ENCODE data around the gene IDH2. TPM values are rescaled to one million over a fixed set of nuclear protein-coding genes. Genes with fewer than 3 reads are reported as not detected.
A peak's percentile ranks its signal among the peaks of the same experiment; 100 is the strongest.

The IDH2 gene
- total and polyA plus RNA-seq, 10 of the 15 experiments (the other 5 are each of a cell fraction or from before 2014, with no cell fraction given), result 2.3 to 358 (median 242) TPM

DNA sequence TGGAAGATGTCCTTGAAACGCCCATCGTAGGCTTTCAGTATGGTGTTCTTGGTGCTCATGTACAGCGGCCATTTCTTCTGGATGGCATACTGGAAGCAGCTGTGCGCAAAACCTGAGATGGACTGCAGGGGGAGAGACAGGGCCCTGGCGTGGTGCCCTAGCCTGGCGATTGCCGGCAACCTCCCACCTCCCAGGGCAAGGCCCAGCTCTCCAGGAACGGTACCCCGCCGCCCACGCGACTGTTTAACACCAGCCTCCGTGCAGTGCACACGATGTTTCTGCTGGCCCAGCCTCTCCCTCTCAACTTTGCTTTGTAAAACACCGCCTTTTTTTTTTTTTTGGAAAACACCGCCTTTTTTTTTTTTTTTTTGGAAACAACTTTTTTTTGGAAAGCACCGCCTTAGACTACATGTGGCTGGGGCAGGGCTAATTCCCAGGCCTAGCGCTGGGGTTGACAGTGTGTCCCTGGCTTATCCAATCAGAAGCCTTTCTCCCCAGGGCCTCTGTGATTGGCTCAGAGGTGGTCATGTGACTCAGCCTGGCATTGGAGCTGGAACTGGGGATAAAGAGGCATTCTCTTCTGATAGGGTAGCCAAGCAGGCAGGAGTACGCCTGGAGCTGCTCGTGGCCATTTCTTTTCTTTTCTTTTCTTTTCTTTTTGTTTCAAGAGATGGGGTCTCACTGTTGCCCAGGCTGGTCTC, 14.7 kb downstream of the IDH2 start (continued):
- no peak for TF ChIP-seq MTA2 (IDR thresholded peaks at IDR 0.05; ENCODE audit: low read depth)

GRCh38 chr15:90086868-90087268, 15.4 kb downstream of the IDH2 start:
- 64% methylated on average over 7 of the region's 7 CpGs for WGBS (ENCODE audit: insufficient coverage, insufficient replicate concordance, low lambda C conversion rate, missing lambda C conversion rate)
- in situ Hi-C loops (cut with MboI), result no loop called here
- FAIRE-seq, result peak; percentile 59

More at GRCh38 chr15:90086868-90087268, 15.4 kb downstream of the IDH2 start:
- ChIA-PET CTCF (interaction anchor here (0.8 to 3.0 kb wide), 18 partner anchors 9 to 347 kb away, joined by 3 to 26 read pairs (median 4); partner anchors contain the start of gene IDH2), SMC1A (ENCODE audit: uncharacterized antibody, unreplicated experiment) (interaction anchor here (2.1 kb wide), 1 partner anchor 188 kb away, joined by 7 read pairs; no protein-coding TSS in a partner anchor), POLR2A (no interaction called here), RAD21 (ENCODE audit: unreplicated experiment) (interaction anchor here (0.6 to 2.8 kb wide), 5 partner anchors 12 to 327 kb away, joined by 3 to 21 read pairs (median 3); no protein-coding TSS in a partner anchor)
- ATAC-seq (peak; percentile 88), DNase-seq (ENCODE audit: low read depth, low spot score) (no peak)
- intact Hi-C loops (cut with micrococcal nuclease; ENCODE audit: unreplicated experiment), result loop anchor here (1.0 to 10.0 kb wide), 3 partner anchors 189 to 322 kb away; no protein-coding TSS in a partner anchor
- 0 out of 2 replicates have a peak, but pooled peaks have one; percentile 35 for TF ChIP-seq YY1 (IDR thresholded peaks at IDR 0.05; ENCODE audit: low read depth, low read length)
- TF ChIP-seq, protein P1, sequence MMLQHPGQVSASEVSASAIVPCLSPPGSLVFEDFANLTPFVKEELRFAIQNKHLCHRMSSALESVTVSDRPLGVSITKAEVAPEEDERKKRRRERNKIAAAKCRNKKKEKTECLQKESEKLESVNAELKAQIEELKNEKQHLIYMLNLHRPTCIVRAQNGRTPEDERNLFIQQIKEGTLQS (IDR thresholded peaks at IDR 0.05; ENCODE audit: borderline replicate concordance, extremely low read depth, low read depth, low read length), result no peak
- TF ChIP-seq SREBF1 (IDR thresholded peaks at IDR 0.05; ENCODE audit: low read length), result no peak
- TF ChIP-seq RAD21 (IDR thresholded peaks at IDR 0.05; ENCODE audit: insufficient read depth, low read depth, low read length), result peak; percentile 79
- peak; percentile 79 to 87 (median 86) for TF ChIP-seq CTCF (IDR thresholded peaks at IDR 0.05 in 2 of 3, conservative IDR thresholded peaks at IDR 0.05 in 1 of 3; ENCODE audit: control insufficient read depth in 2 of 3, extremely low read depth in 1 of 3, insufficient read depth in 1 of 3, low read depth in 3 of 3, low read length in 3 of 3)
- TF ChIP-seq SMC3 (IDR thresholded peaks at IDR 0.05; ENCODE audit: borderline replicate concordance, low read length), result peak; percentile 81
- no TSS peak for BruUV-seq (replicated peaks)
- H3K4me1 ChIP-seq (ENCODE audit: control insufficient read depth, insufficient read depth, low read length), result no peaks in the 10 kb centered on the region
- H3K36me3 ChIP-seq (ENCODE audit: control insufficient read depth in 2 of 2, insufficient read depth in 2 of 2, low read length in 1 of 2), result peaks cover 25 to 28% of the 10 kb centered on the region in 2 experiments
- no peak overlapping the region for H3K9ac ChIP-seq (ENCODE audit: control insufficient read depth, insufficient read depth, low read length)
- no peaks in the 10 kb centered on the region for H3K9me3 ChIP-seq (replicated peaks; ENCODE audit: control insufficient read depth, insufficient read depth, low read length)
- H3K79me2 ChIP-seq (ENCODE audit: control insufficient read depth, insufficient read depth, low read length), result no peaks in the 10 kb centered on the region
- H3K27me3 ChIP-seq (replicated peaks in 1 of 2; ENCODE audit: control insufficient read depth in 2 of 2, insufficient read depth in 2 of 2, low read length in 1 of 2), result no peaks in the 10 kb centered on the region
- H3K4me3 ChIP-seq, result no peak overlapping the region
- H3K27ac ChIP-seq (ENCODE audit: control insufficient read depth, insufficient read depth), result no peak overlapping the region
- no peaks in the 10 kb centered on the region; the same call in 1 of the 2 replicates for H4K20me1 ChIP-seq (ENCODE audit: control insufficient read depth, insufficient read depth)
- H3K4me2 ChIP-seq (ENCODE audit: control insufficient read depth, insufficient read depth), result no peak overlapping the region
- H2AFZ ChIP-seq (ENCODE audit: control insufficient read depth, low read depth, low read length), result no peak overlapping the region

Data from GM12878 (cell line).